H1 (cell line): ENCODE measurements around the gene GLIS2. TPM values are rescaled to one million over a fixed set of nuclear protein-coding genes. Genes with fewer than 3 reads are reported as not detected.
A peak's percentile ranks its signal among the peaks of the same experiment; 100 is the strongest.

ENCODE experiments used
- ATF2 ChIP-seq: IDR thresholded peaks from 2 replicates; pipeline ENCODE4 v1.6.1; 2012; ENCODE audit warnings: low read length, inconsistent platforms
- JUN ChIP-seq: IDR thresholded peaks from 2 replicates; pipeline ENCODE4 v1.6.1; 2011; ENCODE audit warnings: low read depth, mild to moderate bottlenecking, improper control_type of control experiment, low read length
- POLR2A ChIP-seq, 2 experiments: IDR thresholded peaks; 1 replicate in 1 of 2; 2 replicates in 1 of 2; pipeline ENCODE4 v1.6.1; 2011; ENCODE audit warnings: low read depth in 2 of 2, low read length in 2 of 2, mild to moderate bottlenecking in 2 of 2; ENCODE audit errors: control extremely low read depth in 1 of 2
- polyA plus RNA-seq, 7 experiments: library from polyadenylated mRNA; depleted of rRNA in 3 of 7; stranded (reverse) in 5 of 7; unstranded in 2 of 7; fragments of >200 nt in 5 of 7; fragments of 200-250 nt in 2 of 7; gene quantifications; 1 replicate in 5 of 7; 2 replicates in 1 of 7; 4 replicates in 1 of 7; pipeline versions ENCODE4 v1.2.1 to v1.2.3, GENCODE V29; 2011 to 2013; ENCODE audit warnings: missing spikeins in 2 of 7, mixed read lengths in 2 of 7
- total RNA-seq: library from RNA; stranded (reverse); fragmentation: NEBNext Ultra II Directional; extraction: Animal tissue kit (Norgen Biotek cat#: 25700); gene quantifications from 2 replicates; pipeline ENCODE4 v1.2.1, GENCODE V29; 2021

The GLIS2 gene
- total and polyA plus RNA-seq, 2 of the 8 experiments (the other 6 are each of a cell fraction or from before 2014, with no cell fraction given), result 4.3 to 17.4 TPM

- TF ChIP-seq ATF2 (no peak), JUN (no peak), POLR2A (IDR thresholded peaks at IDR 0.05; ENCODE audit: control extremely low read depth in 1 of 2, low read depth in 2 of 2, low read length in 2 of 2) (peak in 1 of 2 experiments; percentile 3; a peak in 1 of 3 replicates)
Observed at GRCh38 chr16:4266372-4266771, 49.5 kb upstream of the GLIS2 start (continued).
